ENCODE data around the gene CDH22. TPM values are rescaled to one million over a fixed set of nuclear protein-coding genes. Genes with fewer than 3 reads are reported as not detected.

CDH22 gene
- total RNA-seq, 1 experiment from 2014 or later: not detected

DNA sequence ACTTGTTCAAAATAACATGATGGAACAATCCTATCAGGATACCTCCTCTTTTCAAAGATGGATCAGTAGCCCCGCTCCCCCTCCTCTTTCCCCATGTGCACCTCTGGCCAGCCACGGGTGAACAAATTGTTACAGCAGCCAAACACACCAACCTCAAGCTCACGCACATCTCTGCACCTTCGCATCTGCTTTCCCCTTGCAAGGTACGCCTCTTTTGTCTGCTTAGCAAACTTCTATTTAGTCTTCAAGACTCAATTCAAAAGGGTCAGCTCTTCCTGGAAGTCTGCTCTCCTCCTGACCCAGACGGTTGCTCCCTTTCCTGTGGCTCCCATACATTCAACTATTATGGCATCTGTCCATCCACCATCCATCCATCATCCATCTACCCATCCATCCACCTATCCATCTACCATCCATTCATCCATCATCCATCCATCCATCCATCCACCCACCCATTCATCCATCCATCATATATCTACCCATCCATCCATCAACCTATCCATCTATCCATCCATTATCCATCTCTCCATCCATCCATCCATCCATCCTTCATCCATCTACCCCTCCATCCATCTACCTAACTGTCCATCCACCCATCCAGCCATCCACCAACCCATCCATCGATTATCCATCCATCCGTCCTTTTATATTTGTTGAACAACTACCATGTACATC is 36.3 kb upstream of the CDH22 start:
- intact Hi-C loops (cut with micrococcal nuclease; ENCODE audit: unreplicated experiment): no loop called here
- H3K9me3 ChIP-seq (ENCODE audit: low read depth, low read length, poor library complexity, severe bottlenecking): no peaks in the 10 kb centered on the region
- H3K27ac ChIP-seq (ENCODE audit: low read depth, low read length, poor library complexity, severe bottlenecking): no peak overlapping the region
- H3K4me1 ChIP-seq (ENCODE audit: insufficient read depth, low read length, poor library complexity, severe bottlenecking): peaks cover 18% of the 10 kb centered on the region
- ChIA-PET CTCF (no interaction called here), POLR2A (ENCODE audit: low non-redundant PET) (no interaction called here)
- TF ChIP-seq EZH2 (IDR thresholded peaks at IDR 0.05; ENCODE audit: borderline replicate concordance, low read depth, low read length, poor library complexity, severe bottlenecking) (no peak), CTCF (conservative IDR thresholded peaks at IDR 0.05; ENCODE audit: low read depth, low read length) (no peak)
- H3K4me3 ChIP-seq (ENCODE audit: low read depth, low read length, poor library complexity, severe bottlenecking): no peak overlapping the region
- BruUV-seq (replicated peaks): no TSS peak
- no peaks in the 10 kb centered on the region for H3K36me3 ChIP-seq (ENCODE audit: insufficient read depth, low read length, poor library complexity, severe bottlenecking)
- peaks cover 37% of the 10 kb centered on the region for H3K27me3 ChIP-seq (replicated peaks; ENCODE audit: insufficient read depth, low read depth, low read length, poor library complexity)
- no peak for DNase-seq (ENCODE audit: low spot score)

DNA sequence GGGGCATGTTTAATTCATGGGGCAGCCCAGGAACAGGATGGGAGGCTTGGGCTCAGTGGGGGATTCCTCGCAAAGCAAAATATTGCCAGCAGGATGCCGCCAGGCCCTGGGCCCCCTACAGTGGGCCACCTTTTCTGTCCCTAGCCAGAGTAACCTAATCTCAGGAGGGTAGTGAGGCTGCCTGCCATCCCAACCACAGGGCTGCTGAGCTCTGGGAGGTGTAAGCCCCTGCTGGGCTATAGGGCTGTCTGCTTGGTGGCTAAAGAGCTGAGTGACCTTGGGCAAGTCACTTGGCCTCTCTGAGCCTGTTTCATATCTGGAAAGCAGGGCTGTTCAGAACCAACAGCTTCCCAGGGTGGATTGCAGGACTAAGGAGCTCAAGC is 35.7 kb upstream of the CDH22 start:
- Histone ChIP-seq H3K9me3 (ENCODE audit: low read depth, low read length, poor library complexity, severe bottlenecking) (no peaks in the 10 kb centered on the region), H3K4me3 (ENCODE audit: low read depth, low read length, poor library complexity, severe bottlenecking) (no peak overlapping the region), H3K4me1 (ENCODE audit: insufficient read depth, low read length, poor library complexity, severe bottlenecking) (peaks cover 11% of the 10 kb centered on the region), H3K36me3 (ENCODE audit: insufficient read depth, low read length, poor library complexity, severe bottlenecking) (no peaks in the 10 kb centered on the region), H3K27ac (ENCODE audit: low read depth, low read length, poor library complexity, severe bottlenecking) (no peak overlapping the region), H3K27me3 (replicated peaks; ENCODE audit: insufficient read depth, low read depth, low read length, poor library complexity) (peaks cover 44% of the 10 kb centered on the region)
- intact Hi-C loops (cut with micrococcal nuclease; ENCODE audit: unreplicated experiment): no loop called here
- POLR2A ChIA-PET (ENCODE audit: low non-redundant PET): no interaction called here
- CTCF ChIA-PET: no interaction called here
- no peak for TF ChIP-seq CTCF (conservative IDR thresholded peaks at IDR 0.05; ENCODE audit: low read depth, low read length)
- TF ChIP-seq EZH2 (IDR thresholded peaks at IDR 0.05; ENCODE audit: borderline replicate concordance, low read depth, low read length, poor library complexity, severe bottlenecking): no peak
- no peak for DNase-seq (ENCODE audit: low spot score)
- BruUV-seq (replicated peaks): no TSS peak

- no peaks in the 10 kb centered on the region for H3K9me3 ChIP-seq (ENCODE audit: low read depth, low read length, poor library complexity, severe bottlenecking)
- ChIA-PET CTCF (no interaction called here), POLR2A (ENCODE audit: low non-redundant PET) (no interaction called here)
- TF ChIP-seq EZH2 (IDR thresholded peaks at IDR 0.05; ENCODE audit: borderline replicate concordance, low read depth, low read length, poor library complexity, severe bottlenecking): no peak
- H3K27ac ChIP-seq (ENCODE audit: low read depth, low read length, poor library complexity, severe bottlenecking): no peak overlapping the region
- peak; percentile 36 for DNase-seq (ENCODE audit: low spot score)
- intact Hi-C loops (cut with micrococcal nuclease; ENCODE audit: unreplicated experiment): no loop called here
- H3K36me3 ChIP-seq (ENCODE audit: insufficient read depth, low read length, poor library complexity, severe bottlenecking): no peaks in the 10 kb centered on the region
- no TSS peak for BruUV-seq (replicated peaks)
- H3K4me1 ChIP-seq (ENCODE audit: insufficient read depth, low read length, poor library complexity, severe bottlenecking): peaks cover 11% of the 10 kb centered on the region
- peaks cover 49% of the 10 kb centered on the region for H3K27me3 ChIP-seq (replicated peaks; ENCODE audit: insufficient read depth, low read depth, low read length, poor library complexity)
- no peak overlapping the region for H3K4me3 ChIP-seq (ENCODE audit: low read depth, low read length, poor library complexity, severe bottlenecking)
Measured at GRCh38 chr20:46343348-46343974, 35.2 kb upstream of the CDH22 start.

Measured in A673 (cell line).